Right lung (tissue), 5 donors: Measurements from ENCODE around the gene C17orf67. TPM values are rescaled to one million over a fixed set of nuclear protein-coding genes. Genes with fewer than 3 reads are reported as not detected.

Experiments used
- polyA plus RNA-seq, 5 donors: library from polyadenylated mRNA; unstranded; fragments of 120-200 nt; gene quantifications; one replicate each; pipeline versions ENCODE4 v1.2.1 to v1.2.3, GENCODE V29; 2013; ENCODE audit warnings: inconsistent platforms in 1 of 5, low replicate concordance in 1 of 5; ENCODE audit not compliant: insufficient read length in 5 of 5, insufficient read depth in 1 of 5

C17orf67 gene
- polyA plus RNA-seq, 5 donors = 2.6 to 5.3 (median 3.3) TPM

Other genes with a start within 250 kb of the C17orf67 start
- 1 to 10 TPM in 4 of 5 donors, under 1 TPM in 1; 0.74 to 2.9 (median 1.2) TPM for gene NOG, start 240.2 kb downstream of the C17orf67 start, polyA plus RNA-seq
- gene DGKE, start 231 bp upstream of the C17orf67 start, polyA plus RNA-seq = 10 to 100 TPM in 4 of 5 donors, 1 to 10 TPM in 1; 7.5 to 14.4 (median 12.1) TPM
- gene TRIM25, start 80.1 kb upstream of the C17orf67 start, polyA plus RNA-seq = 10 to 100 TPM; 35.1 to 48.5 (median 45.2) TPM
- 10 to 100 TPM; 26.2 to 35.4 (median 30.9) TPM for gene COIL, start 127.1 kb upstream of the C17orf67 start, polyA plus RNA-seq
- 10 to 100 TPM; 48.7 to 61.9 (median 54.9) TPM for gene SCPEP1, start 144.2 kb upstream of the C17orf67 start, polyA plus RNA-seq